Measurements from ENCODE around the gene BACE2. TPM values are rescaled to one million over a fixed set of nuclear protein-coding genes. Genes with fewer than 3 reads are reported as not detected.

The BACE2 gene
- polyA plus RNA-seq, 1 donor (not counting 4 experiments of a cell fraction or from before 2014, with no cell fraction given) = 130 TPM

DNA sequence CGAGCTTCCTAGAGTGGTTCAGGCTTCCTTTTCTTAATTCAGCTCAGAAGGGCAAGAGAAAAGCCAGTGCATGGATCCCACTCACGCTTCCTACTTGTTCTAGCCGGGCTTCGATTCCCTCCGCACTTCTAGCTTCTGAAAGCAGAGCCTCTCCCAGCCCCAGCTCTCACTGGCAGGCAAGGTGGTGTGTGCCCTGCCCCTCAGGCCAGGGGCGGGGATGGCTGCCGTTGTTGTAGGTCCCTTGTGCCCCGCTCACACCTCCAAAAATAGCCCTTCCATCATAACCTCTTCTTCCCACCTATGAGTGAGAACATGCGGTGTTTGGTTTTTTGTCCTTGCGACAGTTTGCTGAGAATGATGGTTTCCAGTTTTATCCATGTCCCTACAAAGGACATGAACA, 31.6 kb downstream of the BACE2 start:
- dilution Hi-C loops (cut with MboI; ENCODE audit: extremely low pct_ligation_motif_present, low sequenced_read_pairs) = no loop called here
- FAIRE-seq = no peak
- H3K36me3 ChIP-seq (ENCODE audit: control insufficient read depth in 2 of 2, extremely low read depth in 1 of 2, insufficient read depth in 2 of 2, low read length in 2 of 2) = peaks cover 3 to 6% of the 10 kb centered on the region in 2 experiments
- no peaks in the 10 kb centered on the region for H3K27me3 ChIP-seq (ENCODE audit: control insufficient read depth, extremely low read depth, insufficient read depth, low read length)
- no peak for TF ChIP-seq EZH2 (IDR thresholded peaks at IDR 0.05; ENCODE audit: low read length)
- TF ChIP-seq, protein P1, sequence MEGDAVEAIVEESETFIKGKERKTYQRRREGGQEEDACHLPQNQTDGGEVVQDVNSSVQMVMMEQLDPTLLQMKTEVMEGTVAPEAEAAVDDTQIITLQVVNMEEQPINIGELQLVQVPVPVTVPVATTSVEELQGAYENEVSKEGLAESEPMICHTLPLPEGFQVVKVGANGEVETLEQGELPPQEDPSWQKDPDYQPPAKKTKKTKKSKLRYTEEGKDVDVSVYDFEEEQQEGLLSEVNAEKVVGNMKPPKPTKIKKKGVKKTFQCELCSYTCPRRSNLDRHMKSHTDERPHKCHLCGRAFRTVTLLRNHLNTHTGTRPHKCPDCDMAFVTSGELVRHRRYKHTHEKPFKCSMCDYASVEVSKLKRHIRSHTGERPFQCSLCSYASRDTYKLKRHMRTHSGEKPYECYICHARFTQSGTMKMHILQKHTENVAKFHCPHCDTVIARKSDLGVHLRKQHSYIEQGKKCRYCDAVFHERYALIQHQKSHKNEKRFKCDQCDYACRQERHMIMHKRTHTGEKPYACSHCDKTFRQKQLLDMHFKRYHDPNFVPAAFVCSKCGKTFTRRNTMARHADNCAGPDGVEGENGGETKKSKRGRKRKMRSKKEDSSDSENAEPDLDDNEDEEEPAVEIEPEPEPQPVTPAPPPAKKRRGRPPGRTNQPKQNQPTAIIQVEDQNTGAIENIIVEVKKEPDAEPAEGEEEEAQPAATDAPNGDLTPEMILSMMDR (optimal IDR thresholded peaks at IDR 0.05 in 1 of 3, IDR thresholded peaks at IDR 0.05 in 1 of 3, conservative IDR thresholded peaks at IDR 0.05 in 1 of 3; ENCODE audit: extremely low read depth in 1 of 3, insufficient read depth in 2 of 3, low read length in 3 of 3) = no peak
- H3K9ac ChIP-seq (ENCODE audit: control insufficient read depth, extremely low read depth, insufficient read depth, low read length) = no peak overlapping the region
- H3K4me2 ChIP-seq (ENCODE audit: control insufficient read depth, extremely low read depth, insufficient read depth, low read depth, low read length) = no peak overlapping the region
- no peak overlapping the region for H3K4me3 ChIP-seq (ENCODE audit: control insufficient read depth in 2 of 3, extremely low read depth in 1 of 3, insufficient read depth in 2 of 3, low read depth in 1 of 3, low read length in 3 of 3)
- peaks cover 7% of the 10 kb centered on the region for H4K20me1 ChIP-seq (ENCODE audit: control insufficient read depth, extremely low read depth, insufficient read depth, low read length)
- peaks cover 6% of the 10 kb centered on the region for H3K4me1 ChIP-seq (ENCODE audit: control insufficient read depth, extremely low read depth, insufficient read depth, low read length)
- H3K79me2 ChIP-seq (ENCODE audit: control insufficient read depth, insufficient read depth, low read length) = peaks cover 85% of the 10 kb centered on the region
- H3K27ac ChIP-seq (ENCODE audit: control insufficient read depth, insufficient read depth, low read length) = no peak overlapping the region
- H3K9me3 ChIP-seq (ENCODE audit: control insufficient read depth, low read depth, low read length) = no peaks in the 10 kb centered on the region
- DNase-seq (ENCODE audit: low read depth, low spot score) = no peak
- H3K9me1 ChIP-seq (ENCODE audit: control insufficient read depth, extremely low read depth, insufficient read depth, low read length) = no peaks in the 10 kb centered on the region
- H2AFZ ChIP-seq (ENCODE audit: control insufficient read depth, low read length) = no peak overlapping the region

DNA sequence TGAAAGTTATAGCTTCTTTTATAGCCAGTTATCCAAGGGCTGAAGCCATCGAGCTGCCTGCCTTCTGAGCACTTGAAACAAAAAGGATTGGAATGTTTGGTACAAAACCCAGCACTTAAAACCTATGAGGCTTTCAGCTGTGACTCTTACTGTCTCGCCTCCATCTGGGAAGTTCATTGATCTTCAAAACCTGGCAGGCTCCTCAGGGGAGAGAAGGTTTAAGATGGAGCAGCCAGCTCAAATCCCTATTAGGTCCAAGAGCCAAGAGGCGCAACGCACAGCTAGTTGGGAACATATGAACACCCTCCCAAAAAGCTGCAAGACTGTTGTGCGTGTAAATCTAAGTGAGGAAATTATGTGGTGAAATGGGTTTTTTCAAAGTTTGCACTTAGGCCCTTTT, 33.4 kb downstream of the BACE2 start:
- no peak for FAIRE-seq
- H3K9me3 ChIP-seq (ENCODE audit: control insufficient read depth, low read depth, low read length) = no peaks in the 10 kb centered on the region
- no peaks in the 10 kb centered on the region for H3K9me1 ChIP-seq (ENCODE audit: control insufficient read depth, extremely low read depth, insufficient read depth, low read length)
- dilution Hi-C loops (cut with MboI; ENCODE audit: extremely low pct_ligation_motif_present, low sequenced_read_pairs) = no loop called here
- DNase-seq (ENCODE audit: low read depth, low spot score) = no peak
- TF ChIP-seq, protein P1 (optimal IDR thresholded peaks at IDR 0.05 in 1 of 3, IDR thresholded peaks at IDR 0.05 in 1 of 3, conservative IDR thresholded peaks at IDR 0.05 in 1 of 3; ENCODE audit: extremely low read depth in 1 of 3, insufficient read depth in 2 of 3, low read length in 3 of 3) = no peak
- no peak for TF ChIP-seq EZH2 (IDR thresholded peaks at IDR 0.05; ENCODE audit: low read length)
- H3K4me1 ChIP-seq (ENCODE audit: control insufficient read depth, extremely low read depth, insufficient read depth, low read length) = no peaks in the 10 kb centered on the region
- H3K79me2 ChIP-seq (ENCODE audit: control insufficient read depth, insufficient read depth, low read length) = peaks cover 88% of the 10 kb centered on the region
- H3K4me3 ChIP-seq (ENCODE audit: control insufficient read depth in 2 of 3, extremely low read depth in 1 of 3, insufficient read depth in 2 of 3, low read depth in 1 of 3, low read length in 3 of 3) = no peak overlapping the region
- H3K9ac ChIP-seq (ENCODE audit: control insufficient read depth, extremely low read depth, insufficient read depth, low read length) = no peak overlapping the region
- no peaks in the 10 kb centered on the region for H3K27me3 ChIP-seq (ENCODE audit: control insufficient read depth, extremely low read depth, insufficient read depth, low read length)
- H2AFZ ChIP-seq (ENCODE audit: control insufficient read depth, low read length) = no peak overlapping the region
- no peak overlapping the region for H3K27ac ChIP-seq (ENCODE audit: control insufficient read depth, insufficient read depth, low read length)
- no peak overlapping the region for H3K4me2 ChIP-seq (ENCODE audit: control insufficient read depth, extremely low read depth, insufficient read depth, low read depth, low read length)
- H4K20me1 ChIP-seq (ENCODE audit: control insufficient read depth, extremely low read depth, insufficient read depth, low read length) = peaks cover 7% of the 10 kb centered on the region
- peaks cover 3 to 6% of the 10 kb centered on the region in 2 experiments for H3K36me3 ChIP-seq (ENCODE audit: control insufficient read depth in 2 of 2, extremely low read depth in 1 of 2, insufficient read depth in 2 of 2, low read length in 2 of 2)

Data from keratinocyte (primary cell).